Fibroblast of the aortic adventitia (primary cell): ENCODE measurements around the gene MED13. TPM values are rescaled to one million over a fixed set of nuclear protein-coding genes. Genes with fewer than 3 reads are reported as not detected.

ENCODE experiments used
- DNase-seq: peaks from one replicate; pipeline ENCODE4 v3.0.0-alpha.2; 2010; ENCODE audit warnings: low read depth
- H3K4me3 ChIP-seq: 2 replicates; pipeline ENCODE4 v1.5.1; 2011; ENCODE audit warnings: low read depth, mild to moderate bottlenecking, control low read depth, low read length, moderate library complexity
- CTCF ChIP-seq: IDR thresholded peaks from 2 replicates; pipeline ENCODE4 v1.5.1; 2011; ENCODE audit warnings: mild to moderate bottlenecking, low read length, control low read depth, inconsistent platforms; ENCODE audit not compliant: insufficient read depth
- total RNA-seq: library from RNA; depleted of rRNA; stranded (reverse); fragments of >200 nt; gene quantifications from 2 replicates; pipeline ENCODE4 v1.2.3, GENCODE V29; 2012; ENCODE audit warnings: low replicate concordance

MED13 gene
- total RNA-seq, 1 donor: 68.1 TPM

GRCh38 chr17:62045109-62045508, 20.0 kb downstream of the MED13 start:
- DNase-seq: no peak
- no peak for TF ChIP-seq CTCF
- H3K4me3 ChIP-seq: no peak overlapping the region

DNA sequence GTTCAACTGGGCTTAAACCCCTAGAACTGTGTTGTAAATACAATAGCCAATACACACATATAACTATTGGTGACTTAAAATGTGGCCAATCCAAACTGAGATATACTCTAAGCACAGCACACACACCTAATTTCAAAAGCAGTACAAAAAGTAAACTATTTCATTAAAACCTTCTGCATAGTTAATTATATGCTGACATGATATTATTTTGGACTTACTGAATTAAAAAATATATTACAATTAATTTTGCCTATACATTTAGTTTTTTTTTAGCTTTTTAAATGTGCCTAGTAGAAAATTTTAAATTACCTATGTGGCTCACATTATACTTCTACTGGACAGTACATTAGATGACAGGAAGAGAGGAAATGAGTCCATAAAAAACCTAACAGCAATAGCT, 21.5 kb downstream of the MED13 start:
- no peak for TF ChIP-seq CTCF
- no peak overlapping the region for H3K4me3 ChIP-seq
- no peak for DNase-seq

DNA sequence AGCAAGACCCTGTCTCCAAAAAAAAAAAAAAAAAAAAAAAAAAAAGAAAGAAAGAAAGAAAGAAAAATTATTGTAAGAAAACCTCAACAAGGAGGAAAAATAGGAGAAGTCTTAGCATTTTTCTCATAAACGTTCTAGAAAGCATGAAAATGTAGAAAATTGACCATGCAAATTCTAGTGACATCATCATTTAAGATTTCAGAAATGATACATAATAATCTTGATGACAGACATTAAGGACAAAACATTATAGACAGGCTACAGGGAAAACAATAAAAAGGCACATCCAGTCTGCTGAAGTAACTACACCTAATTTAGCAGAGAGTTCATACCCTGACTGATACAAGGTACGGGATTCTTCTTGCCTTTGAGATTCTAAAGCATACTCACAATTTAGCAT, 21.9 kb downstream of the MED13 start:
- no peak for TF ChIP-seq CTCF
- H3K4me3 ChIP-seq: no peak overlapping the region
- no peak for DNase-seq

DNA sequence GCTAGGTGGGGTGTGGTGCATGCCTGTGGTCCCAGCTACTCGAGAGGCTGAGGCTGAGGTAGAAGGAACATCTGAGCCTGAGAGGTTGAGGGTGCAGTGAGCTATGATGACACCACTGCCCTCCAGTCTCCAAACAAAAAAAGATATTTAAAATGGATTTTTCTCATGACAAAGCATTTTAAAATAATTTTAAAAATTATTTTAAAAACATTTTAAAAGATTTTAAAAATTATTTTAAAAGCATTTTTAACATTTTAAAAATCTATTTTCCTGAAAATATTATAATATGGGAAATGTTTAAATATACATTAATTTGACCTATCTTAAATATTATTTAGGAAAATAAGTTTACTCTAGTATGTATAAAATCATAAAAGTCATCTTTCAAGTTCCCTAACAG, 26.8 kb downstream of the MED13 start:
- no peak for TF ChIP-seq CTCF
- no peak overlapping the region for H3K4me3 ChIP-seq
- DNase-seq: no peak

DNA sequence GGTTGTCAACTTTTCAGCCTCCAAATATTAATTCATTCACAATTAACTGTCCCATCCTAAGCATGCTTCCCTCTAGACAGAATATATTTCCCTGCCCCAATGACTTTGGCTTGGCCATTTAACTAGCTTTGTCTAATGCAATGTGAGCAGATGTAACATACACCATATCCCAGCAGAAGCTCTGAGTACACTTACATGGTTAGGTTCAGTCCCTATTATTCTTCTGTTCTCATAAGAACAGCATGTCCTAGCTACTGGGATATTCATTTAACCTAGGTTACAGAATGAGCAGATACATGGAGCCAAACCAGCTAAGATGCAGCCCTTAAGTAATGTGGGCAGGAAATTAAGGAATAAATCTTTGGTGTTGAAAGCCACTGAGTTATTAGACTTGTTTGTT, 31.8 kb downstream of the MED13 start:
- DNase-seq: no peak
- no peak for TF ChIP-seq CTCF
- no peak overlapping the region for H3K4me3 ChIP-seq

DNA sequence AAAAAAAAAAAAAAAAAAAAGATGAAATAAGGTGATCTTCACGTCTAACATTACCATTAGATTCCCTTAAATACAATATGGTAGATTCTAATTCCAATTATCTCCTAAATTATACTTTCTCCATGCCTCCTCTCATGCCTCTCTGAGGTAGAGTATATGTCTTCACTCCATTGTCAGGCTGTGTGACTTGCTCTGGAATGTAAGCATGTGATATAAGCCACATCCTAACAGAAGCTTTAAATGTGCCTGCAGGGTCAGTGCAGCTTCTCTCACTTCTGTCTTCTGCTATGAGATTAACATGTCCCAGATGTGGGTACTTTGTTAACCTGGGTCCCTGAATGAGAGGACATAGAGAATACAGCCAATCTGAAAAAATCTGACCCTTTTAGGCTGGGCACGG, 32.6 kb downstream of the MED13 start:
- no peak for DNase-seq
- no peak for TF ChIP-seq CTCF
- no peak overlapping the region for H3K4me3 ChIP-seq

GRCh38 chr17:62030264-62030663, 34.8 kb downstream of the MED13 start:
- DNase-seq: no peak
- no peak for TF ChIP-seq CTCF
- no peak overlapping the region for H3K4me3 ChIP-seq
